Sigmoid colon (tissue), 4 donors: Measurements from ENCODE around the gene FOXM1.

ENCODE experiments used
- EP300 ChIP-seq, 4 donors: sonication (generic); formaldehyde crosslinking; IDR thresholded peaks; one replicate each; pipeline ENCODE4 v1.6.1; 2017; ENCODE audit warnings: antibody characterized with exemption in 4 of 4
- POLR2A ChIP-seq, 2 donors: fragments of 450-650 bp; IDR thresholded peaks; one replicate each; pipeline ENCODE4 v1.6.1; 2016; ENCODE audit warnings: antibody characterized with exemption in 2 of 2, mild to moderate bottlenecking in 2 of 2, moderate library complexity in 2 of 2
- POLR2AphosphoS5 ChIP-seq, 4 donors: sonication (generic); formaldehyde crosslinking; IDR thresholded peaks; one replicate each; pipeline ENCODE4 v1.6.1; 2017; ENCODE audit warnings: antibody characterized with exemption in 4 of 4
- TF ChIP-seq, protein P1 (sequence below), 4 experiments: fragments of 450-650 bp in 3 of 4; fragments of 200-600 bp in 1 of 4; IDR thresholded peaks; one replicate each; pipeline ENCODE4 v1.5.1; 2016 to 2019; ENCODE audit warnings: antibody characterized with exemption in 4 of 4, mild to moderate bottlenecking in 3 of 4, moderate library complexity in 2 of 4

DNA sequence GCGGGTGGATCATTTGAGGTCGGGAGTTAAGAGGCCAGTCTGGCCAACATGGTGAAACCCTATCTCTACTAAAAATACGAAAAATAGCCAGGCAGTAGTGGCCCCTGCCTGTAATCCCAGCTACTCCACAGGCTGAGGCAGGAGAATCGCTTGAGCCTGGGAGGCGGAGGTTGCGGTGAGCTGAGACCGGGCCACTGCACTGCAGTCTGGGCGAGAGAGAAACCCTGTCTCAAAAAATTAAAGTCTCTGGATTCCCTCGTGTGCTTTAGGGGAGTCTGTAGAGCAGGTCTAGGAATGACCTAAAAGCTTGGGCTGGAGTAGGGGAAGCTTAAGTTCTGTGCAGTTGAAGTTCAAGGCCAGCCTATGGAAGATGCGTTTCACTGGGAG lies 13.0 kb upstream of the FOXM1 start:
- TF ChIP-seq POLR2A (IDR thresholded peaks at IDR 0.05) (no peak), POLR2AphosphoS5 (IDR thresholded peaks at IDR 0.05) (no peak), EP300 (IDR thresholded peaks at IDR 0.05) (no peak)
- TF ChIP-seq, protein P1, sequence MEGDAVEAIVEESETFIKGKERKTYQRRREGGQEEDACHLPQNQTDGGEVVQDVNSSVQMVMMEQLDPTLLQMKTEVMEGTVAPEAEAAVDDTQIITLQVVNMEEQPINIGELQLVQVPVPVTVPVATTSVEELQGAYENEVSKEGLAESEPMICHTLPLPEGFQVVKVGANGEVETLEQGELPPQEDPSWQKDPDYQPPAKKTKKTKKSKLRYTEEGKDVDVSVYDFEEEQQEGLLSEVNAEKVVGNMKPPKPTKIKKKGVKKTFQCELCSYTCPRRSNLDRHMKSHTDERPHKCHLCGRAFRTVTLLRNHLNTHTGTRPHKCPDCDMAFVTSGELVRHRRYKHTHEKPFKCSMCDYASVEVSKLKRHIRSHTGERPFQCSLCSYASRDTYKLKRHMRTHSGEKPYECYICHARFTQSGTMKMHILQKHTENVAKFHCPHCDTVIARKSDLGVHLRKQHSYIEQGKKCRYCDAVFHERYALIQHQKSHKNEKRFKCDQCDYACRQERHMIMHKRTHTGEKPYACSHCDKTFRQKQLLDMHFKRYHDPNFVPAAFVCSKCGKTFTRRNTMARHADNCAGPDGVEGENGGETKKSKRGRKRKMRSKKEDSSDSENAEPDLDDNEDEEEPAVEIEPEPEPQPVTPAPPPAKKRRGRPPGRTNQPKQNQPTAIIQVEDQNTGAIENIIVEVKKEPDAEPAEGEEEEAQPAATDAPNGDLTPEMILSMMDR (IDR thresholded peaks at IDR 0.05), result no peak
